ENCODE results near the gene GP1BA.

- TF ChIP-seq CTCF (IDR thresholded peaks at IDR 0.05) = no peak
- no peak for TF ChIP-seq USF2 (CRISPR knock-in tag; IDR thresholded peaks at IDR 0.05)
- TF ChIP-seq CREB1 (CRISPR knock-in tag; IDR thresholded peaks at IDR 0.05) = no peak
- TF ChIP-seq FOXJ3 (CRISPR knock-in tag; IDR thresholded peaks at IDR 0.05; ENCODE audit: borderline replicate concordance) = no peak
- no peak for TF ChIP-seq FOXK1 (CRISPR knock-in tag; IDR thresholded peaks at IDR 0.05)
- no peak for TF ChIP-seq MLX (CRISPR knock-in tag; IDR thresholded peaks at IDR 0.05)
- TF ChIP-seq PREB (CRISPR knock-in tag; IDR thresholded peaks at IDR 0.05; ENCODE audit: borderline replicate concordance) = no peak
- TF ChIP-seq NFE2L1 (CRISPR knock-in tag; IDR thresholded peaks at IDR 0.05) = no peak
- TF ChIP-seq E2F5 (CRISPR knock-in tag; IDR thresholded peaks at IDR 0.05) = no peak
These were observed 44.5 kb upstream of the GP1BA start for GRCh38 chr17:4887581-4887980.
